ENCODE measurements around the gene ECSIT.
"Not testable (repeated sequence)": the region's sequence is repeated elsewhere in the genome, so short reads cannot be mapped to it uniquely, and the experiment has no call there.

The ECSIT gene, protein sequence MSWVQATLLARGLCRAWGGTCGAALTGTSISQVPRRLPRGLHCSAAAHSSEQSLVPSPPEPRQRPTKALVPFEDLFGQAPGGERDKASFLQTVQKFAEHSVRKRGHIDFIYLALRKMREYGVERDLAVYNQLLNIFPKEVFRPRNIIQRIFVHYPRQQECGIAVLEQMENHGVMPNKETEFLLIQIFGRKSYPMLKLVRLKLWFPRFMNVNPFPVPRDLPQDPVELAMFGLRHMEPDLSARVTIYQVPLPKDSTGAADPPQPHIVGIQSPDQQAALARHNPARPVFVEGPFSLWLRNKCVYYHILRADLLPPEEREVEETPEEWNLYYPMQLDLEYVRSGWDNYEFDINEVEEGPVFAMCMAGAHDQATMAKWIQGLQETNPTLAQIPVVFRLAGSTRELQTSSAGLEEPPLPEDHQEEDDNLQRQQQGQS

DNA sequence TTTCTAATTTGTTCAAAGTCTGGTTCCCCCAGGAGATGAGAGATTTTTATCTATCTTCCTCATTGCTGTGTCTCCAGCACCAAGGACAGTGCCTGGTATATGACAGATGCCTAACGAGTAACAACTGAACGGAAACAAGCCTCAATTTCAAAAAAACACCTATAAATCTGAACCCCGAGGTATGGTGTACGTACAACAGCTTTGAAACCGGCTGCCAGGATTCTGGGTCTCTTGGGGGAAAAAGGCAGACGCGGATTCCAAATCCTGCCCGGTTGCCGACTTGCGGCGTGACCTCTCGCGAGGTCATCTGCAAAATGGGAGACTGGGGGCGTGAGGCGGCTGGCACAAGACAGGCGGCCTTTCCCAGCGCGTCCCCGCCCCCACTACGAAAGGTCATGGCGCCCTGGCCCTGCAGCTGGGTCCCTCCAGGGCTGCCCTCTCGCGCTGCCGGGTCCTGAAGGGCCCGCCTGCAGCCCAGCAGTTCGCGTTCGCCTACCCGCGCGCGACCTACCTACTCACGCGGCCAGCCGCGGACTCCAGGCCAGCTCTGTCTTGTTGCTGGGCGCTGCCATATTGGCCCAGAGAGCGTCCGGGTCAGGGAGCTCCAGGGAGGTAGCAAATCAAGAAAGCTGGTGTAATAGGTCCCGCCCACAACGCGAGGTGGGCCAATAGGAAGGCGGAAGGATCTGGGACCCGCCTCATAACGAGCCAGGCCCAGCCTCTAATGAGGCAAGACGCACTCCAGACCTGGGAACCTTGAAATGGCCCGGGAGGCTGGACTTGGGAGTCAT is at the start of gene ECSIT:
Gene ECSIT (minus strand): TSS at position 584 of the 791 bp plus-strand sequence. CDS start 9,964 bp downstream, outside the sequence.
- in situ Hi-C loops (cut with MboI; ENCODE audit: low sequenced_read_pairs), result no loop called here

DNA sequence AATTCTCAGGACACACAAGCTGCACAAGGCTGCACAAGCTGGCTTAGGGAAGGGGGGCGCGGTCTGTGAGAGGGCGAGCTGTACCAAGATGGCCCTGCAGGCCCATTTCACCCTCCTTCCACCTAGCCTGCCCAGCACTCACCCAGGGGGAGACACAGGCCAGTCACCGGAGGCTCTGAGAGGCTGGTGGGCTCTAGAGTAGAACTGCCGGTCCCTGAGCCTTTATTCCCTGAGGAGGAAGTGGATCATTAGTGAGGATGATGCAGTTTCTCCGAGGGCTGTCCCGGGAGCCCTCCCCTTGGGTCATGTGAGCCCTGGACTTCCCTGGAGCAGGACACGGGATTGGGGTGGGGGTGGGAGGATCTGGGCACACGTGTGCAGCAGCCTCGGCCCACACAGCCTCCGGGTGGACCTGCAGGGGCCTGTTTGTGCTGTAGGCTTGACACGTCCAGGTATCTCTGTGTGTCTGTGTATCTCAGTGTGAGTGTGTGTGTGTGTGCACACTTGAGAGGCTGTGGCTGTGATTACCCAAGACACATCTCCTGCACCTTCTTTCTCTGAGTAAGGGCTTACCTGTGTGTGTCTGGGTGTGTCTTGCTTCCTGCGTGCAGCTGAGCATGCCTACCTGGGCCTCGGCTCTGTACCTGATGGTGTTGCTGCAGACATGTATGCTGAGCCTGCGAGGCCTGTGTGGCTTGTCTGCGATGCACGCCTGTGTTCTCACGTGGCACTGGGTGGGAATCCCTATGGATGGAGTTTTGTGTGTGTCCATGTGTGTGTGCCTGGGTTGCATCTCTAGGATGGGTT is 48.7 kb upstream of the ECSIT start, which contains the start of gene ACP5:
Gene ACP5 (minus strand): TSS at position 195 of the 807 bp plus-strand sequence. CDS start 328 bp downstream, outside the sequence.
- in situ Hi-C loops (cut with MboI; ENCODE audit: low sequenced_read_pairs), result no loop called here

DNA sequence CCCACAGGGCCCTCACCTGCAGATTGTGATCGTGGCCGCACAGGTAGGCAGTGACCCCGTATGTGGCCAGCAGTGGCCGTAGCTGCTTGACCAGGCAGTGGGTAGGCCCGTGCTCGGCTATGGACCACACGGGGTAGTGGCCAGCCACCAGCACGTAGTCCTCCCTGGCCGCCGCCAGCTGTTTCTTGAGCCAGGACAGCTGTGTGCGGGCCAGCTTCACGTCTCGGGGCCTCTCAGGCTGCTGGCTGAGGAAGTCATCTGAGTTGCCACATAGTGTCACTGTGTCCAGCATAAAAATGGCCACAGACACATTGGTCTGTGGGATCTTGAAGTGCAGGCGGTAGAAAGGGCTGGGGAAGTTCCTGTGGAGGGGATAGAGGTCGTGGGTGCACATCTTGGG is 47.3 kb upstream of the ECSIT start:
- in situ Hi-C loops (cut with MboI; ENCODE audit: low sequenced_read_pairs), result no loop called here

DNA sequence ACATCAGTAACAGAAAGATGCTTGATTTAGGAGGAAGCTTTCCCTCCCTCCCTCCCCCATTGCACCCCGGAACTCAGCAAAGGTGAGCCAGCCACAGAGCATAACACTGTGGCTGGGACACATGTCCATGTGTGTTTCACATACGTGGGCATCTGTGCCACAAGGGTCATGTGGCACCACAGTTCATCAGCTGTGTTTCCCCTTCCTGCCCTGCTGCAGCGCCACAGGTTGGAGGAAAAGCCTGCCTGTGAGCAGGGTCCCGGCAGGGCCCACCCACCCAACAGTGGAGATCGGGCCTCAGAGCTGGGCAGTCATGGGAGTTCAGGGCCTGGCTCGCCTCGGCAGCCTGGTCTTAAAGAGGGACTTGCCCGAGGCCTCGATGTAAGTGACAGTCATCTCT is 45.8 kb upstream of the ECSIT start:
- in situ Hi-C loops (cut with MboI; ENCODE audit: low sequenced_read_pairs), result no loop called here

DNA sequence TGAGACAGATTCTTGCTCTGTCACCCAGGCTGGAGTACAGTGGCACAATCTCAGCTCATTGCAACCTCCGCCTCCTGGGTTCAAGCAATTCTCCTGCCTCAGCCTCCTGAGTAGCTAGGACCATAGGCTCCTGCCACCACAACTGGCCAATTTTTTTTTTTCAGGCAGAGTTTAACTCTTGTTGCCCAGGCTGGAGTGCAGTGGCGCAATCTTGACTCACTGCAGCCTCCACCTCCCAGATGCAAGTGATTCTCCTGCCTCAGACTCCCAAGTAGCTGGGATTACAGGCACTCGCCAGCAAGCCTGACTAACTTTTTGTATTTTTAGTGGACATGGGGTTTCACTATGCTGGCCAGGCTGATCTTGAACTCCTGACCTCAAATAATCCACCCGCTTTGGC is 44.8 kb upstream of the ECSIT start:
- in situ Hi-C loops (cut with MboI; ENCODE audit: low sequenced_read_pairs), result not testable (repeated sequence)

DNA sequence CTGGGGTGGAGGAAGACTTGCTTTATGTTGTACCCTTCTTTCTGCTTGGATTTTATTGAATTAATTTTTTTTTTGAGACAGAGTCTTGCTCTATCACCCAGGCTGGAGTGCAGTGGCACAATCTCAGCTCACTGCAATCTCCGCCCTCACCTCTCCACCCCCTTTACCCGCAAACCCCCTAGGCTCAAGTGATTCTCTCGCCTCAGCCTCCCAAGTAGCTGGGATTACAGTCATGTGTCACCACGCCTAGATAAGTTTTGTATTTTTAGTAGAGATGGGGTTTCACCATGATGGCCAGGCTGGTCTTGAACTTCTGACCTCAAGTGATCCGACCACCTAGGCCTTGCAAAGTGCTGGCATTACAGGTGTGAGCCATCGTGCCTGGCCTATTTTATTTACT is 44.4 kb upstream of the ECSIT start:
- in situ Hi-C loops (cut with MboI; ENCODE audit: low sequenced_read_pairs), result not testable (repeated sequence)

DNA sequence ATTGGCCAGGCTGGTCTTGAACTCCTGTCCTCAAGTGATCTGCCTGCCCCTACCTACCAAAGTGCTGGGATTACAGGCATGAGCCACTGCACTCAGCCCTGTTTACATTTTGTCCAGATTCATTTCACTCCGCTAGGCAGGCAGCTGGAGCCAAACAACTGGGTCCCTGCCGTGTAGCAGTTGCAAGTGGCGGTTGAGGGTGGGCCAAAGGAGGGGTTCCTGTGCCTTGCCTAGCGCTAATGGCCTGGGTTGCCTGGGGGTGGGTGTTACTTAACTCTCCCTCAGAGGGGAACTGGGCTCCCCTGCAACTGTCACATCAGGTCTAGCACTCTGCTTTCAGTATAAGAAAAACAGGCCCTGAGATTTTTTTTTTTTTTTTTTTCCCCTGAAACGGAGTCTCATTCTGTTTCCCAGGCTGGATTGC is 41.1 kb upstream of the ECSIT start:
- in situ Hi-C loops (cut with MboI; ENCODE audit: low sequenced_read_pairs), result no loop called here

DNA sequence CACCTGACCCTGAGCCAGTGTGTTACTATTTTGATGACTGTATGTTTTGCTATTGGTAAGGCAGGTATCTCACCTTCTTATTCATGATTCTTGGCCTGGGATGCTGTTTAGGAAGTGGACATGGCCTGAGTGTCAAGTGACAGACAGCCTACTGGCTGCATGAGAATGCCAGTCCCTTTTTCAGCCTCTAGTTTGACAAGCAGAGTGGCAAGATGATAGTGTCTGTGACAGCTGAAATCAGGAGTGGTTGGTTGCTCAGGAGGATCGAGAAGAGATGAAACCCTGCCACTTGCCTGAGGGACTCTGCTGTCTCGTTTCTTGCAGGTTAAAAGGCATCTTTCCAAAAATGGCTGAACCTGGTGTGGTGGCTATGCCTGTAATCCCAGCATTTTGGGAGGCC is 37.2 kb upstream of the ECSIT start:
- in situ Hi-C loops (cut with MboI; ENCODE audit: low sequenced_read_pairs), result no loop called here

DNA sequence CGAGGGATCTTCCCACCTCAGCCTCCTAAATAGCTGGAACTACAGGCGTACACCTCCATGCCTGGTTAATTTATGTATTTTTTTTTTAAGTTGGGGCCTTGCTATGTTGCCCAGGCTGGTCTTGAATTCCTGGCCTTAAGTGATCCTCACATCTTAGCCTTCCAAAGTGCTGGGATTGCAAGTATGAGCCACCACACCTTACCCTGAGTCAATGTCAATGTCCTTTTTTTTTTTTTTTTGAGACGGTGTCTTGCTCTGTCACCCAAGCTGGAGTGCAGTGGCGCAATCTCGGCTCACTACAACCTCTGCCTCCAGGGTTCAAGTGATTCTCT is 36.7 kb upstream of the ECSIT start:
- in situ Hi-C loops (cut with MboI; ENCODE audit: low sequenced_read_pairs), result not testable (repeated sequence)

DNA sequence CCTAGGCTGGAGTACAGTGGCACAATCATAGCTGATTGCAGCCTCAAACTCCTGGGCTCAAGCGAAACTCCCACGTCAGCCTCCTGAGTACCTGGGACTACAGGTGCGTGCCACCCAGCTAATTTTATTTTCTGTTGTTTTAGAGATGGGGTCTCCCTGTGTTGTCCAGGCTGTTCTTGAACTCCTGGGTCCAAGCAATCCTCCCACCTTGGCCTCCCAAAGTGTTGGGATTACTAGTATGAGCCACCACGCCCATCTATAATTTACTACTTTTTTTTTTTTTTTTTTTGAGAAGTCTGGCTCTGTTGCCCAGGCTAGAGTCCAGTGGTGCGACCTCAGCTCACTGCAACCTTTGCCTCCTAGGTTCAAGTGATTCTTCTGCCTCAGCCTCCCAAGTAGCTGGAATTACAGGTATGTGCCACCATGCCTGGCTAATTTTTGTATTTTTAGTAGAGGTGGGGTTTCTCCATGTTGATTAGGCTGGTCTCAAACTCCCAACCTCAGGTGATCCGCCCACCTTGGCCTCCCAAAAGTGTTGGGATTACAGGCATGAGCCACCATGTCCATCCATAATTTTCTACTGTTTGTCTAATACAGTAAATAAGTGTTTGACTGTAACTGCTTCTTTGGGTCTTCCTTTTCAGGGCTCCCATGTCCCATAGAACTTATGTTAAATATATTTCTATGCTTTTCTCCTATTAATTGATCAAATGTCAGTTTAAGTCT is 35.3 kb upstream of the ECSIT start:
- in situ Hi-C loops (cut with MboI; ENCODE audit: low sequenced_read_pairs), result not testable (repeated sequence)

DNA sequence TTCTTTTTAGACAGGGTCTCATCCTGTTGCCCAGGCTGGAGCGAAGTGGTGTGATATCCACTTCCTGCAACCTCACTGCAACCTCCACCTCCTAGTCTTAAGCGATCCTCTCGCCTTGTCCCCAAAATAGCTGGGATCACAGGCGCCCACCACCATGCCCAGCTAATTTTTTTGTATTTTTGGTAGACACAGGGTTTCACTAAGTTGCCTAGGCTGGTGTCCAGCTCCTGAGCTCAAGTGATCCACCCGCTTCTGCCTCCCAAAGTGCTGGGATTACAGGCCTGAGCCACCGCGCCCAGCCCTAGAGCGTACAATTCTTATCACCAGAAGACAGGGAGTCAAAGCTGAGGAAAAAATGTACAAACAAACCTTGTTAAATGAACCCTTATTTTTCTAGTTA is 34.6 kb upstream of the ECSIT start:
- in situ Hi-C loops (cut with MboI; ENCODE audit: low sequenced_read_pairs), result no loop called here

DNA sequence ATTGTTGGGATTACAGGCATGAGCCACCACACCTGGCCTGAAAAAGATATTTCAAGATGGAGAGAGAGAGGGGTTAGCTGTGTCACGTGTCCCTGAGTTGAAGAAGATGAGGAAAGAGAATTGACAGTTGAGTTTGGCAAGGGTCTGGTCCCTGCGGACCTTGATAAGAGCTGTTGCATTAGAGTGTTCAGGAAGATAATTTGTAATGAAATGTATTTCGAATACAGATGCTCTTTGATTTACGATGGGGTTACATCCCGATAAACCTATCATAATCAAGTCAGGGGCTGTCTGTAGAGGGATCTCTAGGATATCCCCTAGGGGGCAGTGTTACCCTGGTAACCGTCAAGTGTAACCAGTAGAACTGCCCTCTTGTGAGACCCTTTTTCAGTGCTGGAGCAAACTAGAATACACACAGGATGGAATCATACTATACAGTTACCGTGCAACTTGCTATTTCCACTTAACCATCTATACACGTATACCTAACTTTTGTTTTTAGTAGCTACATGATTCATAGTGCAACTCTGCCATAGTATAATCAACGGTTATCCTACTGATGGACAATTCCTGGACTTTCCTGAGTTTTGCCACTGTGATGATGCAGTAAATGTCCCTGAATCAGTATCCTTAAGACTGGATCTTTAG is 31.6 kb upstream of the ECSIT start:
- in situ Hi-C loops (cut with MboI; ENCODE audit: low sequenced_read_pairs), result no loop called here

DNA sequence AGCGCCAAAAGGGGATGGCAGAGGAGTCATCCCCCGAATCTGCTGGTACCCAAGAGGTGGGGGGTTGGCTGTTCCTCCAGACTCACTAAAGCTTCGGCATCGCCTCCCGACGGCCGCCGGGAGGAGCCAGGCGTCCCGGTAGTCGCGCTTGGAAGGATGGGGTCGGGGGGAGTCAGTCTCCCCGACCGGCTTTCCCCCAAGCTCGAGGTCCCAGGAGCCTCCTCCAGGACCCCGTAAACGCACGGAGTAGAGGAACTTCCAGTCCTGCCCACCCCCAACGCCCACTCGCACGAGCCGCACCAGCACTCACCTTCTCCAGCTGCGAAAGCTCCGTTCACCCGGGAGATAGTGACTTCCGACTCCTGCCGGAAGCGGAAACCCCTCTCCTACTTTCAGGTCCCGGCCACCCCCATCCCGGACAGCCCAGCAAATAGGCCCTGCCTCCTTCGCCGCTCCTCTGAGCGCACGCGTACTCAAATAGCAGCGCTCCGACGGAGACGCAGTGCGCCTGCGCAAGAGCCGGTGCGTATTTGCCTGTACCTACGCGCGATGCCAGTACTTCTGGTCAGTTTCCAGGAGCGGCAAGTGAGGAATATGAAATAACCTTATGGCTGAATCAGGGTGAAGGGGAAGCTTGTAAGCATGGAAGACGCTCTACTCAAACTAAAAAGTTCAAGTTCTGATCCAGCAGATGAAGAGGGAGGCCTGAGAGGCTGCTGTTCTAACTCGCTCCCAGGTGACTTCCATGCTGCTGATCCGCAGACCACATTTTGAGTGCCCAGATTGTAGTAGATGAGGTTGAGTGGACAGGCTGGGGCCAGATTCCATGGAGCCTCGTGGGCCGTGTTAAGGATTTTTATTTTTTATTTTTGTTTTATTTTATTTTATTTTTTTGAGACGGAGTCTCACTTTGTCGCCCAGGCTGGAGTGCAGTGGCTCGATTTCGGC is 30.2 kb upstream of the ECSIT start, which contains the start of gene ELOF1:
Gene ELOF1 (minus strand): TSS at position 350 of the 948 bp plus-strand sequence. CDS start 4,883 bp downstream, outside the sequence.
- in situ Hi-C loops (cut with MboI; ENCODE audit: low sequenced_read_pairs), result no loop called here

DNA sequence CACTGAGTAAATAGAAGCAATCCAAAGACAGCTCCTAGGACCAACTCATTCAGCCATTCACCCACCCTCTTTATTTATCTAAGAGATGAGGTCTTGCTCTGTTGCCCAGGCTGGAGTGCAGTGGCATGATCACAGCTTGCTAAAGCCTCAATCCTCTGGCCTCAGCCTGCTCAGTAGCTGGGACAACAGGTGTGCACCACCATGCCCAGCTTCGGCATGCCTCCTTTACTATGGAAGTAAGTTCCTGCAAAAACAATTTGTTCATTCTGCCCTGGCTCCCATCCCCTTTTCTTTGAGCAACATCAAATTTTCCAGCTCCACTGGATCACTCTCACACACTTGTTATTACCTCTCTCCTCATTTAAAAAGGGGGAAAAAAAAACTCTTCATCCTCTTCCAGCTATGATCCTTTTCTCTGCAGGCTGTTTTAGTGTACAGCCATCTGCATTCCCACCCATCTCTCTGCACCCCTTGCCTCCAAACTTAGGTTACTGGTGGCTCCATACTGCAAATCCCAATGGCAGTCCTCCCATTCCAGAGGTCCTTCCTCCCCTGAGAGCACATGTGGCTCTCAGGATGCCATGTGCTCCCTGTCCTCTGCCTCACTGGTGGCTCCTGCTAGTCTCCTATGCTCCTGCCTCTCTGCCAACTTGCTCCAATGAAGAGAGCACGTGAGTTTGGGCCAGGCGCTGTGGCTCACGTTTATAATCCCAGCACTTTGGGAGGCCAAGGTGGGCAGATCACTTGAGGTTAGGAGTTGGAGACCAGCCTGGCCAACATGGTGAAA is 27.9 kb upstream of the ECSIT start:
- in situ Hi-C loops (cut with MboI; ENCODE audit: low sequenced_read_pairs), result no loop called here

DNA sequence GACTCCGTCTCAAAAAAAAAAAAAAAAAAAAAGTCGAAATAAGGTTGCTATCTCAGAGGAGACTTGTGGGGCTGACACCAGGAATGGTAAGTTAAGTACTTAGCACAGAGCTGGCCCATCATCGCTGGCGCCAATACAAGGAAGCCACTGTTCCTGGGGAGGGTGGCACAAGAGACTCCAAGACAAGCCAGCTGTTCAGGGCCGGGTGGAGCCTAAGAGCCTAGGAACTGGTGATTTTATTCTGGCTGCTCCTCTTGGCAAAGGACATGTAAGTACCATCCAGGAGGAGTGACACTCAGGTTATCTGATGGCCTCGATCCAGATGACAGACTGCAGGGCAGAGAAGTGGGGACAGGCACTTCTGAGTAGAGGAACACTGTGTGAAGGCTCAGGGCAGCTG is 26.3 kb upstream of the ECSIT start:
- in situ Hi-C loops (cut with MboI; ENCODE audit: low sequenced_read_pairs), result no loop called here

DNA sequence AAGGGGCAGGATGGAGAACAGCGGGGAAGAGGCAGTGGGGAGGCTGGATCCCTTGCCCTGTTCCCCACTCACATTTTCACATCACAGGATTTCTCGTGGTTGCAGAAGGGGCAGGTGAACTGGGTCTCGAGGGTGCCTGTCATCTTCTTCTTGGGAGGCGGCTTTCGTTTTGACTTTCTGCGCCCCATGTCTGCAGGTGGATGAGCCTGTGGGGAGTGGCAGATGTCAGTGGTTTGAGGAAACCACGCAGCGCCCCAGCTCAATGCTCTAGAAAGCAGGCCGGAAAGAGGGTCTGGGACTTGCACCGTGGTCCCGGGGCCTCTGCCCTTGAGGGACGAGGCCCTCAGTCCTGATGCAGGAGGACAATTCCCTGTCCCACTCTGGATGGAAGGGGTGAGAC is 25.2 kb upstream of the ECSIT start:
- in situ Hi-C loops (cut with MboI; ENCODE audit: low sequenced_read_pairs), result no loop called here

DNA sequence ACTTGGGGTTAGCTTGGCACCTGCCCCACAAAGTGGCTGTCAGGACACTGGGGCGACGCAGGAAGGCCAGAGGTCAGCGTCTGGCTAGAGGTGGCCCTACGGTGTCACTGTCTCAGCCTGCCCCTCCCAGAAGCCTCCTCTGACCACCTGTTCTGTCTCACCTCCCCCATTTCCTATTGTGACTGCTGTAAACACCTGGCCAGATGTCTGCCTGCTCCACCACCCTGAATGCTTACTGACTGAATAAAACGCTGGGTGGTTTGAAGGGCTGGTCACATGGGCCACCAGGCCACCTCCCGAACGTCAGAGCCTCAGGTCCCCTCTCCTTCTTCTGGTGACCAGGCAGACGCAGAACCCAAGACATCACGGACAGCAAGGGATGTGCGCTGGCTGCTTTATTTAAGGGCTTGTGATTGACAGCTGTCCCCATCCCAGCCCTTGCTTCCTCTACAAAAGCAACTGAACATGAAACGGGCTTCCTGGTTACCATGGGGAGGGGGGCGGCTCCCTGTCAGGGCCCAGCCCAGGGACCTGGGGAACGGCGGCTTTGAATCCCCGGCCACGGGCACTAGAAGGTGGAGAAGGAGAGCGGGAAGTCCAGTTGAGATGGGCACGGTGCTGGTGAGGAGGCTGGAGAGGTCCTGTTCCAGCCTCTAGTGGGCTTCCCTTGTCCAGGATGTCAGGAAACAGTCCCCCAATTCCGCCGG is 23.9 kb upstream of the ECSIT start:
- in situ Hi-C loops (cut with MboI; ENCODE audit: low sequenced_read_pairs), result no loop called here

All from HL-60/S4 (cell line).